H1 (cell line): ENCODE results near the gene CCDC127. TPM values are rescaled to one million over a fixed set of nuclear protein-coding genes. Genes with fewer than 3 reads are reported as not detected.

Experiments used
- CTCF ChIA-PET: fragments of 300-600 bp; sonication (Branson Sonifier 250); formaldehyde crosslinking; loops from one replicate; lab custom pipeline; 2021; ENCODE audit not compliant: partially characterized antibody; lab: Charles Lee
- POLR2A ChIA-PET: fragments of 300-600 bp; sonication (Branson Sonifier 250); formaldehyde crosslinking; loops from one replicate; lab custom pipeline; 2021; ENCODE audit warnings: inconsistent platforms; ENCODE audit not compliant: partially characterized antibody; lab: Charles Lee
- DNase-seq, 2 experiments: peaks; one replicate each; pipeline versions ENCODE4 v3.0.0 to v3.0.0-alpha.2; 2010 to 2022; ENCODE audit warnings: low spot score in 2 of 2, low read depth in 1 of 2, mixed read lengths in 1 of 2
- FAIRE-seq: peaks from 2 replicates; lab custom pipeline; 2011; peaks lifted over from hg19 to GRCh38; lab: Jason Lieb, UNC
- H2AFZ ChIP-seq: 2 replicates; pipeline ENCODE4 v1.8.1; 2012; ENCODE audit warnings: low read length, inconsistent platforms
- H2AK5ac ChIP-seq: 2 replicates; pipeline ENCODE4 v1.6.1; 2013; ENCODE audit warnings: low read depth, low read length
- H2BK120ac ChIP-seq: replicated peaks from 2 replicates; pipeline ENCODE3; 2013; ENCODE audit warnings: low read depth, low read length, inconsistent platforms
- H2BK12ac ChIP-seq: 2 replicates; pipeline ENCODE4 v1.6.1; 2013; ENCODE audit warnings: low read depth, low read length
- H2BK15ac ChIP-seq: 2 replicates; pipeline ENCODE4 v1.6.1; 2013; ENCODE audit warnings: low read length
- H2BK20ac ChIP-seq: 2 replicates; pipeline ENCODE4 v1.6.1; 2013; ENCODE audit warnings: low read length
- H2BK5ac ChIP-seq: 2 replicates; pipeline ENCODE4 v1.6.1; 2013; ENCODE audit warnings: low read depth, low read length
- H3K14ac ChIP-seq: 2 replicates; pipeline ENCODE4 v1.6.1; 2013; ENCODE audit warnings: inconsistent platforms; ENCODE audit not compliant: insufficient read length
- H3K18ac ChIP-seq: 2 replicates; pipeline ENCODE4 v1.6.1; 2013; ENCODE audit warnings: low read length; ENCODE audit errors: extremely low read depth
- H3K23ac ChIP-seq: 2 replicates; pipeline ENCODE4 v1.6.1; 2013; ENCODE audit warnings: inconsistent platforms; ENCODE audit not compliant: insufficient read length
- H3K23me2 ChIP-seq: 2 replicates; pipeline ENCODE4 v1.6.1; 2013; ENCODE audit warnings: low read depth, low read length
- H3K27ac ChIP-seq: 2 replicates; pipeline ENCODE4 v1.6.1; 2011; ENCODE audit warnings: low read depth, low read length, inconsistent platforms
- H3K27me3 ChIP-seq, 4 experiments: replicated peaks in 1 of 4; 1 replicate in 1 of 4; 2 replicates in 3 of 4; pipeline versions ENCODE4 v1.6.1 to v1.8.1; 2011 to 2013; ENCODE audit warnings: low read length in 3 of 4, mild to moderate bottlenecking in 3 of 4, inconsistent platforms in 2 of 4, mixed read lengths in 2 of 4, moderate library complexity in 1 of 4; ENCODE audit not compliant: control insufficient read depth in 3 of 4, insufficient read depth in 3 of 4; ENCODE audit errors: extremely low read depth in 1 of 4
- H3K36me3 ChIP-seq, 4 experiments: 2 replicates each; pipeline versions ENCODE4 v1.6.1 to v1.8.1; 2011 to 2013; ENCODE audit warnings: mild to moderate bottlenecking in 4 of 4, low read length in 3 of 4, moderate library complexity in 2 of 4, control low read depth in 1 of 4, inconsistent platforms in 1 of 4; ENCODE audit not compliant: insufficient read depth in 4 of 4, control insufficient read depth in 2 of 4
- H3K4ac ChIP-seq: replicated peaks from 2 replicates; pipeline ENCODE3; 2013; ENCODE audit warnings: low read length, low read depth, mixed read lengths, inconsistent platforms; ENCODE audit not compliant: insufficient read length
- H3K4me1 ChIP-seq, 4 experiments: replicated peaks in 1 of 4; 1 replicate in 1 of 4; 2 replicates in 3 of 4; pipeline versions ENCODE4 v1.6.1 to v1.8.1; 2011 to 2013; ENCODE audit warnings: low read length in 3 of 4, inconsistent platforms in 2 of 4, mixed read lengths in 1 of 4; ENCODE audit not compliant: insufficient read depth in 4 of 4, control insufficient read depth in 3 of 4
- H3K4me2 ChIP-seq, 2 experiments: 2 replicates each; pipeline versions ENCODE4 v1.6.1 to v1.8.1; 2011 to 2013; ENCODE audit warnings: low read depth in 2 of 2, low read length in 2 of 2, control low read depth in 1 of 2, inconsistent platforms in 1 of 2, mild to moderate bottlenecking in 1 of 2; ENCODE audit not compliant: insufficient read depth in 1 of 2
- H3K4me3 ChIP-seq, 4 experiments: fragments of 200-600, 300-600 bp in 1 of 4; sonication (generic), shearing (Covaris generic), sonication (Bioruptor Twin) in 1 of 4; 2 replicates each; pipeline versions ENCODE4 v1.5.1 to v1.8.1; 2011 to 2016; ENCODE audit warnings: low read length in 4 of 4, low read depth in 3 of 4, control low read depth in 2 of 4, inconsistent platforms in 2 of 4, mild to moderate bottlenecking in 2 of 4, mixed read lengths in 1 of 4, moderate library complexity in 1 of 4; ENCODE audit not compliant: insufficient read depth in 2 of 4; ENCODE audit errors: extremely low read depth in 1 of 4
- H3K56ac ChIP-seq: replicated peaks from 2 replicates; pipeline ENCODE3; 2013; ENCODE audit warnings: low read depth, mild to moderate bottlenecking, mixed read lengths, low read length, inconsistent platforms; ENCODE audit not compliant: insufficient read length
- H3K79me1 ChIP-seq: 2 replicates; pipeline ENCODE4 v1.6.1; 2013; ENCODE audit warnings: low read depth, low read length, control low read depth
- H3K79me2 ChIP-seq, 2 experiments: 2 replicates each; pipeline versions ENCODE4 v1.6.1 to v1.8.1; 2012 to 2013; ENCODE audit warnings: low read length in 2 of 2, mild to moderate bottlenecking in 2 of 2, inconsistent platforms in 1 of 2; ENCODE audit not compliant: insufficient read depth in 2 of 2, control insufficient read depth in 1 of 2
- H3K9ac ChIP-seq, 4 experiments: replicated peaks in 1 of 4; 1 replicate in 1 of 4; 2 replicates in 3 of 4; pipeline versions ENCODE4 v1.6.1 to v1.8.1; 2011 to 2013; ENCODE audit warnings: low read depth in 3 of 4, low read length in 3 of 4, control low read depth in 2 of 4, mild to moderate bottlenecking in 2 of 4, moderate library complexity in 2 of 4, inconsistent platforms in 1 of 4; ENCODE audit errors: extremely low read depth in 1 of 4
- H3K9me3 ChIP-seq, 2 experiments: 2 replicates each; pipeline versions ENCODE4 v1.6.1 to v1.8.1; 2012 to 2013; ENCODE audit warnings: mild to moderate bottlenecking in 2 of 2, moderate library complexity in 2 of 2, control low read depth in 1 of 2, inconsistent platforms in 1 of 2, low read depth in 1 of 2, low read length in 1 of 2, mixed read lengths in 1 of 2; ENCODE audit not compliant: insufficient read depth in 2 of 2
- H4K20me1 ChIP-seq, 2 experiments: replicated peaks in 1 of 2; 2 replicates each; pipeline versions ENCODE3 to v1.8.1; 2011 to 2013; ENCODE audit warnings: inconsistent platforms in 2 of 2, low read length in 2 of 2, mild to moderate bottlenecking in 1 of 2; ENCODE audit not compliant: insufficient read depth in 2 of 2, control insufficient read depth in 1 of 2
- H4K5ac ChIP-seq: 2 replicates; pipeline ENCODE4 v1.6.1; 2013; ENCODE audit warnings: low read length, low read depth, mixed read lengths, inconsistent platforms; ENCODE audit not compliant: insufficient read length
- H4K8ac ChIP-seq: 2 replicates; pipeline ENCODE4 v1.8.0; 2013; ENCODE audit warnings: mild to moderate bottlenecking, moderate library complexity, low read length, inconsistent platforms; ENCODE audit not compliant: insufficient read depth; ENCODE audit errors: extremely low read depth
- H4K91ac ChIP-seq: replicated peaks from 2 replicates; pipeline ENCODE3; 2013; ENCODE audit warnings: low read length, mixed read lengths, inconsistent platforms; ENCODE audit not compliant: insufficient read length
- CBX8 ChIP-seq: fragments of 300-800, 300-1000 bp; sonication (generic); IDR thresholded peaks from 2 replicates; pipeline ENCODE4 v1.7.1; 2016; ENCODE audit warnings: low read depth, low read length, borderline replicate concordance
- CTBP2 ChIP-seq: IDR thresholded peaks from 2 replicates; pipeline ENCODE4 v1.7.0; 2011; ENCODE audit warnings: borderline replicate concordance, mild to moderate bottlenecking, moderate library complexity, mixed read lengths, low read length; ENCODE audit not compliant: insufficient read depth, insufficient read length
- HDAC6 ChIP-seq: IDR thresholded peaks from one replicate; pipeline ENCODE4 v1.7.1; 2012; ENCODE audit warnings: low read depth, mild to moderate bottlenecking, inconsistent platforms, low read length, moderate library complexity
- MAX ChIP-seq: IDR thresholded peaks from 2 replicates; pipeline ENCODE4 v1.6.1; 2012; ENCODE audit warnings: inconsistent platforms
- RXRA ChIP-seq: IDR thresholded peaks from 2 replicates; pipeline ENCODE4 v1.6.1; 2011; ENCODE audit warnings: low read depth, mild to moderate bottlenecking, low read length, moderate library complexity; ENCODE audit not compliant: insufficient read depth
- SUZ12 ChIP-seq: fragments of 200-600 bp; sonication (generic); IDR thresholded peaks from 2 replicates; pipeline ENCODE4 v1.6.1; 2012; ENCODE audit warnings: mild to moderate bottlenecking, inconsistent platforms, low read length, moderate library complexity, mixed read lengths
- WGBS, 2 experiments: shearing (Covaris generic) in 1 of 2; methylation state at CpG; one replicate each; pipeline versions ENCODE4 v1.1.6 to v1.1.7; 2013 to 2015; ENCODE audit warnings: low lambda C conversion rate in 2 of 2, mixed read lengths in 2 of 2, inconsistent platforms in 1 of 2, low coverage in 1 of 2, missing lambda C conversion rate in 1 of 2; ENCODE audit not compliant: insufficient replicate concordance in 2 of 2, insufficient coverage in 1 of 2, insufficient read length in 1 of 2; ENCODE audit errors: extremely low coverage in 1 of 2, missing lambda C conversion rate in 1 of 2; 5-methylcytosine and 5-hydroxymethylcytosine counted together
- polyA plus RNA-seq, 7 experiments: library from polyadenylated mRNA; depleted of rRNA in 3 of 7; stranded (reverse) in 5 of 7; unstranded in 2 of 7; fragments of >200 nt in 5 of 7; fragments of 200-250 nt in 2 of 7; gene quantifications; 1 replicate in 5 of 7; 2 replicates in 1 of 7; 4 replicates in 1 of 7; pipeline versions ENCODE4 v1.2.1 to v1.2.3, GENCODE V29; 2011 to 2013; ENCODE audit warnings: missing spikeins in 2 of 7, mixed read lengths in 2 of 7
- total RNA-seq: library from RNA; stranded (reverse); fragmentation: NEBNext Ultra II Directional; extraction: Animal tissue kit (Norgen Biotek cat#: 25700); gene quantifications from 2 replicates; pipeline ENCODE4 v1.2.1, GENCODE V29; 2021

Gene CCDC127
- total and polyA plus RNA-seq, 2 of the 8 experiments (the other 6 are each of a cell fraction or from before 2014, with no cell fraction given): 2.9 to 8.0 TPM

GRCh38 chr5:160173-160510 is 57.8 kb downstream of the CCDC127 start:
- H3K14ac ChIP-seq: no peak overlapping the region
- no peaks in the 10 kb centered on the region; a peak in 1 of 7 replicates for H3K4me1 ChIP-seq
- H3K4ac ChIP-seq: no peak overlapping the region
- no peak overlapping the region for H2BK120ac ChIP-seq
- no peaks in the 10 kb centered on the region for H3K79me2 ChIP-seq
- no peaks in the 10 kb centered on the region for H3K27me3 ChIP-seq
- H3K23me2 ChIP-seq: no peaks in the 10 kb centered on the region
- H3K18ac ChIP-seq: no peak overlapping the region
- peaks cover 0 to 2% of the 10 kb centered on the region in 2 experiments for H4K20me1 ChIP-seq
- WGBS, 2 experiments: 88% methylated on average over 14 of the region's 14 CpGs; no CpG with 5 or more reads in 1 of the 2 experiments
- no peak overlapping the region for H4K8ac ChIP-seq
- TF ChIP-seq RXRA (no peak), CBX8 (no peak), MAX (no peak), CTBP2 (no peak), HDAC6 (no peak), SUZ12 (no peak)
- H3K36me3 ChIP-seq: peaks cover 10 to 70% (median 25%) of the 10 kb centered on the region in 4 experiments; a peak in 6 of 8 replicates
- H3K4me3 ChIP-seq: no peak overlapping the region
- no peak overlapping the region for H3K4me2 ChIP-seq
- H2BK12ac ChIP-seq: no peak overlapping the region
- no peak overlapping the region for H4K91ac ChIP-seq
- H2BK15ac ChIP-seq: no peak overlapping the region
- H3K79me1 ChIP-seq: no peaks in the 10 kb centered on the region; the same call in 1 of the 2 replicates
- no peak for DNase-seq
- peaks cover 0 to 4% of the 10 kb centered on the region in 2 experiments; a peak in 1 of 4 replicates for H3K9me3 ChIP-seq
- ChIA-PET CTCF (interaction anchor here (0.8 to 0.9 kb wide), 2 partner anchors 15 to 121 kb away, joined by 3 read pairs; no protein-coding TSS in a partner anchor), POLR2A (interaction anchor here (1.0 to 4.5 kb wide), 2 partner anchors 9 to 68 kb away, joined by 3 to 18 read pairs; partner anchors contain the start of gene PLEKHG4B)
- H3K56ac ChIP-seq: no peak overlapping the region
- no peak for FAIRE-seq
- H3K23ac ChIP-seq: no peak overlapping the region
- H3K9ac ChIP-seq: no peak overlapping the region
- no peak overlapping the region for H3K27ac ChIP-seq
- H2BK20ac ChIP-seq: no peak overlapping the region
- H2AK5ac ChIP-seq: no peak overlapping the region
- no peak overlapping the region for H2BK5ac ChIP-seq
- no peak overlapping the region for H2AFZ ChIP-seq
- no peak overlapping the region for H4K5ac ChIP-seq
